Measurements from ENCODE around the gene WBP2.

GRCh38 chr17:75848523-75849278 lies 6.4 kb downstream of the WBP2 start:
- TF ChIP-seq POLR2A (IDR thresholded peaks at IDR 0.05; ENCODE audit: control extremely low read depth in 1 of 2, low read depth in 2 of 2, low read length in 2 of 2) = no peak
- TF ChIP-seq SRF (IDR thresholded peaks at IDR 0.05; ENCODE audit: low read depth, low read length) = no peak
- no peak for TF ChIP-seq EZH2 (IDR thresholded peaks at IDR 0.05; ENCODE audit: low read depth, low read length, severe bottlenecking)
- TF ChIP-seq ATF2 (IDR thresholded peaks at IDR 0.05; ENCODE audit: low read length) = no peak
- peak; percentile 77 to 85 (median 80) for TF ChIP-seq CTCF (IDR thresholded peaks at IDR 0.05; ENCODE audit: control extremely low read depth in 1 of 3, insufficient read depth in 1 of 3, low read depth in 1 of 3, low read length in 3 of 3)
- TF ChIP-seq BCL11A (IDR thresholded peaks at IDR 0.05; ENCODE audit: low read depth in 2 of 2, low read length in 2 of 2) = no peak
- no peak for TF ChIP-seq ZNF274 (IDR thresholded peaks at IDR 0.05; ENCODE audit: borderline replicate concordance, extremely low read depth, low read length)
